Measurements from ENCODE around the gene RNASET2.

DNA sequence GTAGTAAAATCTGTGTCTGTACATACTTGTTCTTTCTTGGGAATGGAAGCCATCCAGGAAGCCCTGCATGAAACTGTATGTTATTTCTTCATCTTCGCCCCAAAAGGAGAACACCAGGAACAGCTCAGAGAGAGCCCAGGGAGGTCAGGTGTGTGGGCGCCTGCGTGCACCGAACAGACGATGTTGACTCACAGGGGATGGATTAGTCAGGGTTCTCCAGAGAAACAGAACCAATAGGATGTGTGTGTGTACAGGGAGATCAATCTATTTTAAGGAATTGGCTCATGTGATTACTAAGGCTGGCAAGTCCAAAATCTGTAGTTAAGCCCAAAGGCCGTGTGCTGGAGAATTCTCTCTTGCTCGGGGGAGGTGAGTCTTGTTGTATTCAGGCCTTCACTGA is 45.7 kb downstream of the RNASET2 start:
- TF ChIP-seq CTCF (IDR thresholded peaks at IDR 0.05) (no peak), POLR2A (IDR thresholded peaks at IDR 0.05) (no peak)

All from Peyer's patch (tissue), 4 donors.